Retinal pigment epithelial cell (primary cell): ENCODE measurements around the gene CCDC192.
"Not testable (repeated sequence)": the region's sequence is repeated elsewhere in the genome, so short reads cannot be mapped to it uniquely, and the experiment has no call there.

ENCODE experiments used
- DNase-seq: peaks from one replicate; pipeline ENCODE4 v3.0.0-alpha.2; 2010; ENCODE audit warnings: low read depth
- H3K4me3 ChIP-seq: 2 replicates; pipeline ENCODE4 v1.5.1; 2011; ENCODE audit warnings: mild to moderate bottlenecking, low read length, control low read depth, moderate library complexity
- TF ChIP-seq, protein P1 (sequence below): conservative IDR thresholded peaks from 2 replicates; pipeline ENCODE4 v1.5.1; 2011; ENCODE audit warnings: low read depth, low read length, control low read depth, inconsistent platforms

The CCDC192 gene

DNA sequence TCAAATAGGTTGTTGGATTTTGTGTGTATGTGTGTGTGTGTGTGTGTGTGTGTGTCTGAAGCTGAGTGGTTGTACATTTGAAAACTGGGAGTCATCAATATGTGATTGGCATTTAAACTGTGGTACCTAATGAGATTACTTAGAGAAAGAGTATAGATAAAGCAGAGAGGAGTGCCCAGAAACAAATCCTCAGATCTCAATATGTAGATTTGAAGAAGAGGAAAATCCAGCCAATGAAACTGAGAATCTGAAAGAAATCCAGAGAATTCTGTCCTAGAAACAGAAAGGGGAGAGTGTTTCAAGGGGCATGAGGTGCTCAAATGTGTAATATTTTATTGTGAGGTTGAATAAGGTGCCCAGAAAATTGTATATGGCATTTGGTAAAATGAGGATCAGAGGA lies 66.2 kb downstream of the CCDC192 start:
- H3K4me3 ChIP-seq = no peak overlapping the region
- TF ChIP-seq, protein P1, sequence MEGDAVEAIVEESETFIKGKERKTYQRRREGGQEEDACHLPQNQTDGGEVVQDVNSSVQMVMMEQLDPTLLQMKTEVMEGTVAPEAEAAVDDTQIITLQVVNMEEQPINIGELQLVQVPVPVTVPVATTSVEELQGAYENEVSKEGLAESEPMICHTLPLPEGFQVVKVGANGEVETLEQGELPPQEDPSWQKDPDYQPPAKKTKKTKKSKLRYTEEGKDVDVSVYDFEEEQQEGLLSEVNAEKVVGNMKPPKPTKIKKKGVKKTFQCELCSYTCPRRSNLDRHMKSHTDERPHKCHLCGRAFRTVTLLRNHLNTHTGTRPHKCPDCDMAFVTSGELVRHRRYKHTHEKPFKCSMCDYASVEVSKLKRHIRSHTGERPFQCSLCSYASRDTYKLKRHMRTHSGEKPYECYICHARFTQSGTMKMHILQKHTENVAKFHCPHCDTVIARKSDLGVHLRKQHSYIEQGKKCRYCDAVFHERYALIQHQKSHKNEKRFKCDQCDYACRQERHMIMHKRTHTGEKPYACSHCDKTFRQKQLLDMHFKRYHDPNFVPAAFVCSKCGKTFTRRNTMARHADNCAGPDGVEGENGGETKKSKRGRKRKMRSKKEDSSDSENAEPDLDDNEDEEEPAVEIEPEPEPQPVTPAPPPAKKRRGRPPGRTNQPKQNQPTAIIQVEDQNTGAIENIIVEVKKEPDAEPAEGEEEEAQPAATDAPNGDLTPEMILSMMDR = no peak
- DNase-seq = no peak

DNA sequence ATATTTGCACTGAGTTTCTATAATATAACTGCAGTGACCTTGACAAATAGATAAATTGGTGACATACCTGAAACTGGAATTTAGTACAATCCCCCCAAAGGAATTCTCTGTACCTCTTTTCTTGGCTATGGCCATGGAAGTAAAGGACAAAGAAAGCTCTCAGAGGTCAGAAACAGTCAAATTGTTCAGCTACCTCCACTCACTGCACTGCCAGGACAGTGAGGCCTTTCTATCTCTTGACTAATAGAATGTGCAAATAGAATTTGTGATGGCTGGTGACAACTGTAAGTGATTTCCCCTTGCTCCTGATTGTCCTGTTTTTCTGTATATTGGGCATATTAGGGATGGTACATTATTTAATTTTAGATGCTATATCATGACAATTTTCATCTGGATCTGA lies 67.1 kb downstream of the CCDC192 start:
- H3K4me3 ChIP-seq = no peak overlapping the region
- DNase-seq = no peak
- TF ChIP-seq, protein P1 = no peak

DNA sequence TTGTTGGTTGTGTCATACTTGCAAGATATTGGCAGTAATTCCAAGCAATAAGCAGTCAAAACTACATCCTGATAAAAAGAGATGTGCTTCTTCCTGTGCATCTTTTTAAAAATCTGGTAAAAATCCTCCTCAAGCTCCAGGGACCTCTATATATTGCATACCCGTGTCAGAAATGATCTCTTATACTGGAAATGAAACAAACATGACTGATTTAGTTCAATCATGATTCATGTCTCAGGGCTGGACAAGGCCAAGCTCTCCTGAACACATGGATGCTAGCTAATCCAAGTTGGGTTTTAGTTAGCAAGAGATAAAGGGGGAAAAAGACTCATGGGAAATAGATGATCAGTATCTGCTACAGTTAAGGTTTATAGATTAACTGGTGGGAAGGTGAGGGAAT lies 69.3 kb downstream of the CCDC192 start:
- no peak overlapping the region for H3K4me3 ChIP-seq
- DNase-seq = no peak
- TF ChIP-seq, protein P1 = no peak

DNA sequence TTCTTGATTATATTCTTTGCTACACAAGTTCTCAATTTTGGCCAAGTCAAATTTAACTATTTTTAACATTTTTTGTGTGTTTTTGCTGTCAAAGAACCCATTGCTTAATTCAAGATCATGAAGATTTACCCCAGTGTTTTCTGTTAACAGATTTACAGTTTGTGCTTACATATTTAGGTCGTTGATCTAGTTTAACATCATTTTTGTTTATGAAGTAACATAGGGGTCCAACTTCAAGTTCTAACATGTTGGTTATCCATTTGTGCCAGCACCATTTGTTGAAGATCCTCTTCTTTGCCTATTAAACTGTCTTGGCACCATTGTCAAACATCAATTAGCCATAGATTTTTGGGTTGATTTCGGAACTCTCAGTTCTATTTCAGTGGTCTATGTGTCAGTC lies 71.0 kb downstream of the CCDC192 start:
- no peak for DNase-seq
- TF ChIP-seq, protein P1 = no peak
- H3K4me3 ChIP-seq = no peak overlapping the region

DNA sequence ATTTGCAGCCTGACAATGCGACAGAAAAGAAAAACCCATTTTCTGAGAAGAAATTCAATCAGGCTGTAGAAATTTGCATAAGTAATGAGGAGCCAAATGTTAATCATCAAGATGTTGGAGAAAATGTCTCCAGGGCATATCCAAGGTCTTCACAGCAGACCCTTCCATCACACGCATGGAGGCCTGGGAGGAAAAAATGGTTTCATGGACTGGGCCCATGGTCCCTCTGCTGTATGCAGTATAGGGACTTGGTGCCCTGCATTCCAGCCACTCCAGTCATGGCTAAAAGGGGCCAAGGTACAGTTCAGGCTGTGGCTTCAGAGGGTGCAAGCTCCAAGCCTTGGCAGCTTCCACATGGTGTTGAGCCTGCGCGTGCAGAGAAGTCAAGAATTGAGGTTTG lies 73.3 kb downstream of the CCDC192 start:
- DNase-seq = no peak
- H3K4me3 ChIP-seq = no peak overlapping the region
- TF ChIP-seq, protein P1 = no peak

DNA sequence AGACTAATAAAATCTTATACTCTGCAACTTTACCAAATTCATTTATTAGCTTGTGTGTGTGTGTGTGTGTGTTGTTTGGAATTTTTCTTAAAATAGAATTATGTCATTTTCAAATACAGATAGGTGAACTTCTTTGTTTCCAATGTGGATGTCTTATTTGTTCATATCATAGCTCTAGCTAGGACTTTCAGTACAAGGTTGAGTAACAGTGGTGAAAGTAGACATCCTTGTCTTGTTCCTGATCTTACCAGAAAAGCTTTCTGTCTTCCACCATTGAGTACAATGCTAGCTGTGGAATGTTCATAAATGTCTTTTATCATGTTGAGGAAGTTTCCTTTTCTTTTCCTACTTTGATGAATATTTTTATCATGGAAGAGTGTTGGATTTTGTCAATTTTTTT lies 74.8 kb downstream of the CCDC192 start:
- H3K4me3 ChIP-seq = no peak overlapping the region
- TF ChIP-seq, protein P1 = no peak
- no peak for DNase-seq

DNA sequence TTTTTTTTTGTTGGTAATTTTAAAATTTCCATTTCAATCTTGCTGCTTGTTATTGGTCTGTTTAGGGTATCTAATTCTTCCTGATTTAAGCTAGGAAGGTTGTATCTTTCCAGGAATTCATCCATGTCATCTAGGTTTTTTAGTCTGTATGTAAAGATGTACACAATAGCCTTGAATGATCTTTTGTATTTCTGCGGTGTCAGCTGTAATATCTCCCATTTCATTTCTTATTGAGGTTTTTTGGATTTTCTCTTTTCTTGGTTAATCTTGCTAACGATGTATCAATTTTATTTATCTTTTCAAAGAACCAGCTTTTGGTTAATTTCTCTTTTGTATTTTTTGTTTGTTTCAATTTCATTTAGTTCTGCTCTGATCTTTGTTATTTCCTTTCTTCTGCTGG lies 79.3 kb downstream of the CCDC192 start:
- H3K4me3 ChIP-seq, DNase-seq: not testable (repeated sequence)
